ENCODE data around the gene PLCG2.

GRCh38 chr16:81838794-81839193 is 59.7 kb downstream of the PLCG2 start:
- no peak for TF ChIP-seq POLR2A (IDR thresholded peaks at IDR 0.05; ENCODE audit: low read length)
- no peak for TF ChIP-seq GATA1 (IDR thresholded peaks at IDR 0.05; ENCODE audit: low read depth, low read length)
